ENCODE data around the gene S100A8.

S100A8 gene

GRCh38 chr1:153357076-153357852 lies 33.6 kb downstream of the S100A8 start:
- Histone ChIP-seq H3K36me3 (replicated peaks) (no peaks in the 10 kb centered on the region), H3K27ac (no peak overlapping the region), H3K4me3 (ENCODE audit: low read depth, low read length) (no peak overlapping the region), H3K27me3 (replicated peaks) (peaks cover 3% of the 10 kb centered on the region)
- TF ChIP-seq, protein P1, sequence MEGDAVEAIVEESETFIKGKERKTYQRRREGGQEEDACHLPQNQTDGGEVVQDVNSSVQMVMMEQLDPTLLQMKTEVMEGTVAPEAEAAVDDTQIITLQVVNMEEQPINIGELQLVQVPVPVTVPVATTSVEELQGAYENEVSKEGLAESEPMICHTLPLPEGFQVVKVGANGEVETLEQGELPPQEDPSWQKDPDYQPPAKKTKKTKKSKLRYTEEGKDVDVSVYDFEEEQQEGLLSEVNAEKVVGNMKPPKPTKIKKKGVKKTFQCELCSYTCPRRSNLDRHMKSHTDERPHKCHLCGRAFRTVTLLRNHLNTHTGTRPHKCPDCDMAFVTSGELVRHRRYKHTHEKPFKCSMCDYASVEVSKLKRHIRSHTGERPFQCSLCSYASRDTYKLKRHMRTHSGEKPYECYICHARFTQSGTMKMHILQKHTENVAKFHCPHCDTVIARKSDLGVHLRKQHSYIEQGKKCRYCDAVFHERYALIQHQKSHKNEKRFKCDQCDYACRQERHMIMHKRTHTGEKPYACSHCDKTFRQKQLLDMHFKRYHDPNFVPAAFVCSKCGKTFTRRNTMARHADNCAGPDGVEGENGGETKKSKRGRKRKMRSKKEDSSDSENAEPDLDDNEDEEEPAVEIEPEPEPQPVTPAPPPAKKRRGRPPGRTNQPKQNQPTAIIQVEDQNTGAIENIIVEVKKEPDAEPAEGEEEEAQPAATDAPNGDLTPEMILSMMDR (IDR thresholded peaks at IDR 0.05; ENCODE audit: low read depth, low read length, missing control alignments), result no peak
- DNase-seq, result no peak
- in situ Hi-C loops (cut with HindIII; ENCODE audit: low pct_ligation_motif_present, low sequenced_read_pairs), result loop anchor here (25.0 kb wide), 1 partner anchor 130 kb away; no protein-coding TSS in a partner anchor

DNA sequence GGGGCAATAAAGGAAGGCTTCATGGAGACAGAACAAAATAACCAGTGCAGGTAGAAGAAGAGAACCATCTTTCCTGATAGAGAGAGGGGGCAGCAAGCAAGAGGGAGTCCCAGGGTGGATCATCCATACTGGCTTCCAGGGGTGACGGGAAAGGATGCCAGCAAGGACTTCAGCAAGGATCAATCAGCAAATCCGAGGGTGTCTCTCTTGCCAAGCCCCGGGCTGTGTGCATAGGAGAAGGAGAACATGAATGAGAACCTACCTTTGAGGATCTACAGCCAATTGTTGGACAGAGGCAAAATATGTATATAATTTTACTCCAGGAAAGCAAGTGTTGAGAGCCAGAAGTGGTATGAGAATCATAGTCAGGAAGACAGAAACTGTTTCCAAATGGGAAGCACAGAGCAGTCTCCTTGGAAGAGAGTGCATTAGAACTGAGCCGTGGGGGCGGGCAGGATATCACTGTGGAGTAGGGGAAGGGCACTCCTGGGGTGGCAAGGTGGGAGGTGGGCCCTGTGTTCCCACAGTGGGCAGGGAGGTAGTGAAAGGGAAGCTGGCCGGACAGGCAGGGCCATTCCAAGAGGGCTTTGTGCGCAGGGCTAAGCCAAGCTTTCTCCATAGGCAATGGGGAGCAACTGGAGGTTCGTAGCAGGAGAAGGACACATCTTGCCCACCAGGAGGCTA lies 34.3 kb downstream of the S100A8 start:
- Histone ChIP-seq H3K36me3 (replicated peaks) (no peaks in the 10 kb centered on the region), H3K27me3 (replicated peaks) (peaks cover 3% of the 10 kb centered on the region), H3K4me3 (ENCODE audit: low read depth, low read length) (no peak overlapping the region), H3K27ac (no peak overlapping the region)
- TF ChIP-seq, protein P1 (IDR thresholded peaks at IDR 0.05; ENCODE audit: low read depth, low read length, missing control alignments), result no peak
- DNase-seq, result no peak
- in situ Hi-C loops (cut with HindIII; ENCODE audit: low pct_ligation_motif_present, low sequenced_read_pairs), result loop anchor here (25.0 kb wide), 1 partner anchor 131 kb away; no protein-coding TSS in a partner anchor

GRCh38 chr1:153355445-153356071 lies 35.3 kb downstream of the S100A8 start:
- Histone ChIP-seq H3K27me3 (replicated peaks) (peaks cover 3% of the 10 kb centered on the region), H3K36me3 (replicated peaks) (no peaks in the 10 kb centered on the region), H3K27ac (no peak overlapping the region), H3K4me3 (ENCODE audit: low read depth, low read length) (no peak overlapping the region)
- peak; percentile 18 for DNase-seq
- in situ Hi-C loops (cut with HindIII; ENCODE audit: low pct_ligation_motif_present, low sequenced_read_pairs), result loop anchor here (25.0 kb wide), 1 partner anchor 132 kb away; no protein-coding TSS in a partner anchor
- TF ChIP-seq, protein P1 (IDR thresholded peaks at IDR 0.05; ENCODE audit: low read depth, low read length, missing control alignments), result peak; percentile 70

- H3K27ac ChIP-seq, result no peak overlapping the region
Observed at GRCh38 chr1:153354515-153355193, 36.2 kb downstream of the S100A8 start.

More at GRCh38 chr1:153354515-153355193, 36.2 kb downstream of the S100A8 start:
- H3K4me3 ChIP-seq (ENCODE audit: low read depth, low read length), result no peak overlapping the region
- in situ Hi-C loops (cut with HindIII; ENCODE audit: low pct_ligation_motif_present, low sequenced_read_pairs), result loop anchor here (25.0 kb wide), 1 partner anchor 133 kb away; no protein-coding TSS in a partner anchor
- TF ChIP-seq, protein P1 (IDR thresholded peaks at IDR 0.05; ENCODE audit: low read depth, low read length, missing control alignments), result peak; percentile 9
- peaks cover 3% of the 10 kb centered on the region for H3K27me3 ChIP-seq (replicated peaks)
- DNase-seq, result no peak
- H3K36me3 ChIP-seq (replicated peaks), result no peaks in the 10 kb centered on the region
